GM12872 (cell line): Measurements from ENCODE around the gene CDK14.

ENCODE experiments used
- TF ChIP-seq, protein P1 (sequence below): IDR thresholded peaks from 3 replicates; pipeline ENCODE4 v1.5.1; 2011; ENCODE audit warnings: low read depth, mild to moderate bottlenecking, low read length, moderate library complexity; ENCODE audit not compliant: insufficient read depth

Gene CDK14

DNA sequence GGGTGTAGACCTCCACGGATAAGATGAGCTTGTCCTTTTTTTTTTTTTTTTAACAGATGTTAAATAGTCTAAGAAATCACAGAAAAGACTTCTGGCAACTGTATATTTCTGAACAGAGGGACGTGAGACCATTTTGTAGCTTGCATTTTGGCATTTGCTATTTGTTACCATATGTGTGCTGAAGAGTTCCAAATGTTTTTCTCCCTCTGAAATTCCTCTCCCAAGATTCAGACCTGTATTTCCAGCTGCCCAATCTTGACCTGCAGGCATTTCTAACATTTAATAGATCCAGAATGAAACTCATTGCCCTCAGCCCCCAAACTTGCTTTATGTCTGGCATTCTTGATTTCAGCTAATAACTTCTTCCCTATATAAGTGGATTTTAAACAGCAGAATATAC, 445.0 kb downstream of the CDK14 start:
- TF ChIP-seq, protein P1, sequence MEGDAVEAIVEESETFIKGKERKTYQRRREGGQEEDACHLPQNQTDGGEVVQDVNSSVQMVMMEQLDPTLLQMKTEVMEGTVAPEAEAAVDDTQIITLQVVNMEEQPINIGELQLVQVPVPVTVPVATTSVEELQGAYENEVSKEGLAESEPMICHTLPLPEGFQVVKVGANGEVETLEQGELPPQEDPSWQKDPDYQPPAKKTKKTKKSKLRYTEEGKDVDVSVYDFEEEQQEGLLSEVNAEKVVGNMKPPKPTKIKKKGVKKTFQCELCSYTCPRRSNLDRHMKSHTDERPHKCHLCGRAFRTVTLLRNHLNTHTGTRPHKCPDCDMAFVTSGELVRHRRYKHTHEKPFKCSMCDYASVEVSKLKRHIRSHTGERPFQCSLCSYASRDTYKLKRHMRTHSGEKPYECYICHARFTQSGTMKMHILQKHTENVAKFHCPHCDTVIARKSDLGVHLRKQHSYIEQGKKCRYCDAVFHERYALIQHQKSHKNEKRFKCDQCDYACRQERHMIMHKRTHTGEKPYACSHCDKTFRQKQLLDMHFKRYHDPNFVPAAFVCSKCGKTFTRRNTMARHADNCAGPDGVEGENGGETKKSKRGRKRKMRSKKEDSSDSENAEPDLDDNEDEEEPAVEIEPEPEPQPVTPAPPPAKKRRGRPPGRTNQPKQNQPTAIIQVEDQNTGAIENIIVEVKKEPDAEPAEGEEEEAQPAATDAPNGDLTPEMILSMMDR, result no peak

- TF ChIP-seq, protein P1, result no peak
These were observed 445.9 kb downstream of the CDK14 start for GRCh38 chr7:91041901-91042484.

GRCh38 chr7:91043186-91043585, 447.1 kb downstream of the CDK14 start:
- TF ChIP-seq, protein P1, result no peak

- TF ChIP-seq, protein P1, result no peak
These were observed 448.0 kb downstream of the CDK14 start for GRCh38 chr7:91043924-91044645.

- TF ChIP-seq, protein P1, result no peak
These were observed 449.5 kb downstream of the CDK14 start for GRCh38 chr7:91045606-91046005.

DNA sequence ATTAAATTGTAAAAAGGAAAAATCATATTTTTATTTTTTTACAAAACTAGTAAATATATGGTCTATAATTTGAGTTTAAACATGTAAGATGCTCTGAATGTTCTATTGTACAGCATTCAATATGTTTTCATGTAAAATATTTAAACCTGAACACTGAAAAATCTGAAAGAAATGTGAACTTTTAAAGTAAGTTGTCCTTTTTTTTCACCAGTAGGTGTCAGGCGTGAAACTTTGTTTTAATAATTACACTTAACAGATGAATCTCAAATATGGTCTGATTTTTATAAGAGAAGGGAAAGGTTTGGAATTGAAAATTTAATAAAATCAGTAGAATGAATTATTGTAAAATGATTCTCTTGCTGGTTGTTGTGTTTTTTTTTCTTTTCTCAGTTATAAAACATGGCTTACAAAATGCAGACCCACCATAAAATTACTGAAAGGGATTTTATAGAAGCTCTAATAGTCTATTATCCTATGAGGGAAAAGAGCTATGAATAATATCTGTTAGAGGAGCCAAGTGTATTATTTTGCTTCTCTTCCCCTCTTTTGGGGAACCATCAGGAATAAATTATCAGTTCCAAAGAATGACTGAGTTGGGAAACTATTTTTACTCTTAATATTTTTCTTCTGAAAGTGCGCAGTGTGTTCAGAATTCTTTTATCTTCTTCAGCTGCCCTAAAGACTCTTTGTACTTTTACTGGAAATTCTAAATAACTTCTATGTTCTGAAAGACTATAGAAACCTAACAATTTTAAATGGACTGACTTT, 450.4 kb downstream of the CDK14 start:
- TF ChIP-seq, protein P1, result no peak

DNA sequence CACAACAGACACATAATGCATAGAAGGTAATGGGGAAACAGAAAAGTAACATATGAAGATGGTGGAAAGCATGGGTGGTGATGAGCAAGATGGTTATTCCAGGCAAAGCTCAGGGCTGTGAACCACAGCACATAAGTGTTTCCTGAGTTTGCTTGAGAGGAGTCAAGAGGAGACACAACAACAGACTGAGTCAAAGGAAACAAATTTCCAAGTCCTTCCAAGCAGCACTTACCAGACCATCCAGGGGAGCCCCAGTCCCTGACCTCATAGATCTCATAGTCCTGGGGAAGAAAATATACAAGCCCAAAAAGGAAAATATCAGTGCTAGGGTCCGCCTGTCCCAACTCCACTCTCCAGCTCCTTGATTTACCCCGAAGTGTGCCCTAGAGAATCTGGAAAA, 451.5 kb downstream of the CDK14 start:
- TF ChIP-seq, protein P1, result no peak
